Measurements from ENCODE around the gene KCNQ1.
A peak's percentile ranks its signal among the peaks of the same experiment; 100 is the strongest.

Gene KCNQ1

GRCh38 chr11:2515401-2516275 is 70.8 kb downstream of the KCNQ1 start:
- DNase-seq: no peak

- DNase-seq: no peak
These were observed 71.6 kb downstream of the KCNQ1 start for GRCh38 chr11:2516276-2517015.

GRCh38 chr11:2517016-2517385 is 72.2 kb downstream of the KCNQ1 start:
- no peak for DNase-seq

- no peak for DNase-seq
These were observed 72.7 kb downstream of the KCNQ1 start for GRCh38 chr11:2517386-2518064.

- DNase-seq: no peak
These were observed 73.5 kb downstream of the KCNQ1 start for GRCh38 chr11:2518111-2518982.

GRCh38 chr11:2518983-2519340 is 74.2 kb downstream of the KCNQ1 start:
- DNase-seq: no peak

- DNase-seq: no peak
These were observed 74.7 kb downstream of the KCNQ1 start for GRCh38 chr11:2519517-2519861.

- DNase-seq: no peak
These were observed 75.3 kb downstream of the KCNQ1 start for GRCh38 chr11:2519862-2520735.

- DNase-seq: no peak
These were observed 75.9 kb downstream of the KCNQ1 start for GRCh38 chr11:2520736-2521035.

GRCh38 chr11:2521081-2521732 is 76.4 kb downstream of the KCNQ1 start:
- DNase-seq: no peak

- DNase-seq: no peak
These were observed 77.2 kb downstream of the KCNQ1 start for GRCh38 chr11:2521733-2522630.

- DNase-seq: no peak
These were observed 77.9 kb downstream of the KCNQ1 start for GRCh38 chr11:2522631-2523255.

GRCh38 chr11:2523821-2524391 is 79.1 kb downstream of the KCNQ1 start:
- DNase-seq: no peak

GRCh38 chr11:2524446-2525165 is 79.8 kb downstream of the KCNQ1 start:
- no peak for DNase-seq

GRCh38 chr11:2525166-2525861 is 80.5 kb downstream of the KCNQ1 start:
- no peak for DNase-seq

GRCh38 chr11:2525941-2526807 is 81.4 kb downstream of the KCNQ1 start:
- DNase-seq: no peak

GRCh38 chr11:2526808-2527381 is 82.1 kb downstream of the KCNQ1 start:
- DNase-seq: peak; percentile 16
